H1 (cell line): ENCODE results near the gene TSNAXIP1. TPM values are rescaled to one million over a fixed set of nuclear protein-coding genes. Genes with fewer than 3 reads are reported as not detected.

Source experiments
- CBX8 ChIP-seq: fragments of 300-800, 300-1000 bp; sonication (generic); IDR thresholded peaks from 2 replicates; pipeline ENCODE4 v1.7.1; 2016; ENCODE audit warnings: low read depth, low read length, borderline replicate concordance
- polyA plus RNA-seq, 7 experiments: library from polyadenylated mRNA; depleted of rRNA in 3 of 7; stranded (reverse) in 5 of 7; unstranded in 2 of 7; fragments of >200 nt in 5 of 7; fragments of 200-250 nt in 2 of 7; gene quantifications; 1 replicate in 5 of 7; 2 replicates in 1 of 7; 4 replicates in 1 of 7; pipeline versions ENCODE4 v1.2.1 to v1.2.3, GENCODE V29; 2011 to 2013; ENCODE audit warnings: missing spikeins in 2 of 7, mixed read lengths in 2 of 7
- total RNA-seq: library from RNA; stranded (reverse); fragmentation: NEBNext Ultra II Directional; extraction: Animal tissue kit (Norgen Biotek cat#: 25700); gene quantifications from 2 replicates; pipeline ENCODE4 v1.2.1, GENCODE V29; 2021

Gene TSNAXIP1
- total and polyA plus RNA-seq, 2 of the 8 experiments (the other 6 are each of a cell fraction or from before 2014, with no cell fraction given), result 0.37 to 0.94 TPM

GRCh38 chr16:67846063-67846319 lies 39.3 kb downstream of the TSNAXIP1 start (continued):
- TF ChIP-seq CBX8, result no peak
